ENCODE data around the gene GSG1L2.

DNA sequence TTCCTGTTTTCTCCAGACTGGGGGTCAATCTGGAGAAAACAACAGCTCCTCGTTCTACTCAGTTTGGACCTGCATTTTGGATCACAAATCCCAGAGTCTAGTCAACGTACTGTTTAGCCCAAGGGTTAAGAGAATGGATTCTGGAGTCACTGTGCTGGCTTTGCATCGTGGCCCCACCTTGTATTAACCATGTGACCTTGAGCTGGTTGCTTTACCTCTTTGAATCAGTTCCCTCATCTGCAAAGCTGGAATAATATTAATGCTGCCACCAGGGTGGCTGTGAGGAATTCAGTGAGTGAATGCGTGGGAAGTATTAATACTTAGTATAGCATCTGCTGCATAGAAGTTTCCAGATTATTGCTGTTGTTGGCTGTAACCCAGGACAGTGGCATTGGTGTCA lies 19.2 kb downstream of the GSG1L2 start:
- TF ChIP-seq POLR2A (IDR thresholded peaks at IDR 0.05; ENCODE audit: low read length) (no peak), GATA1 (IDR thresholded peaks at IDR 0.05; ENCODE audit: low read depth, low read length) (no peak)

Data from erythroblast (primary cell).